ENCODE results near the gene NEURL1. TPM values are rescaled to one million over a fixed set of nuclear protein-coding genes. Genes with fewer than 3 reads are reported as not detected.

The NEURL1 gene
- total and polyA plus RNA-seq, 2 donors (not counting 1 experiment from before 2014, with no cell fraction given): 0.30 to 0.57 TPM

DNA sequence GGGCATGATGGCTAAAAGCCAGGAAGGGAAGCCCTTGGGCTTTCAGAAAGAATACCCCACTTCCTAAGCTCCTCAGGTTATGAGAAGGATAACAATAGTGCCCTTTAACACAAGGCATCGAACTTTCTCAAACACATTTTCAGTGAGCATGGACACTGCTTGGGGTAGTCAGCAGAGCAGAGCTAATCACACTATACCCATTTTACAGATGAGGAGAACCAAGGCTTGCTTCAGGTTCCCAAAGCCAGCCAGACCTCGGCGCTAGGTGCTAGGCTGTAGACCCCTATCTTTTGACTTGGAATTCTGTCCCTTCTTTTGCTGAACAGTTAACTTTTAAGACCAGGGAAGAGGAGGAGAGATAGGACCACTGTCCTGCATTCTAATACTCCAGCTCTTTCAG is 1.8 kb downstream of the NEURL1 start:
- ATAC-seq (ENCODE audit: low read depth) (no peak), DNase-seq (no peak)
- H3K36me3 ChIP-seq (replicated peaks in 1 of 2; ENCODE audit: control extremely low read depth in 1 of 2, control insufficient read depth in 1 of 2, extremely low read depth in 1 of 2, insufficient read depth in 2 of 2, low read length in 1 of 2): no peaks in the 10 kb centered on the region
- no peaks in the 10 kb centered on the region for H3K79me2 ChIP-seq (ENCODE audit: control insufficient read depth, insufficient read depth, low read length)
- TF ChIP-seq, protein P1, sequence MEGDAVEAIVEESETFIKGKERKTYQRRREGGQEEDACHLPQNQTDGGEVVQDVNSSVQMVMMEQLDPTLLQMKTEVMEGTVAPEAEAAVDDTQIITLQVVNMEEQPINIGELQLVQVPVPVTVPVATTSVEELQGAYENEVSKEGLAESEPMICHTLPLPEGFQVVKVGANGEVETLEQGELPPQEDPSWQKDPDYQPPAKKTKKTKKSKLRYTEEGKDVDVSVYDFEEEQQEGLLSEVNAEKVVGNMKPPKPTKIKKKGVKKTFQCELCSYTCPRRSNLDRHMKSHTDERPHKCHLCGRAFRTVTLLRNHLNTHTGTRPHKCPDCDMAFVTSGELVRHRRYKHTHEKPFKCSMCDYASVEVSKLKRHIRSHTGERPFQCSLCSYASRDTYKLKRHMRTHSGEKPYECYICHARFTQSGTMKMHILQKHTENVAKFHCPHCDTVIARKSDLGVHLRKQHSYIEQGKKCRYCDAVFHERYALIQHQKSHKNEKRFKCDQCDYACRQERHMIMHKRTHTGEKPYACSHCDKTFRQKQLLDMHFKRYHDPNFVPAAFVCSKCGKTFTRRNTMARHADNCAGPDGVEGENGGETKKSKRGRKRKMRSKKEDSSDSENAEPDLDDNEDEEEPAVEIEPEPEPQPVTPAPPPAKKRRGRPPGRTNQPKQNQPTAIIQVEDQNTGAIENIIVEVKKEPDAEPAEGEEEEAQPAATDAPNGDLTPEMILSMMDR (IDR thresholded peaks at IDR 0.05): no peak
- TF ChIP-seq EZH2 (IDR thresholded peaks at IDR 0.05; ENCODE audit: borderline replicate concordance, insufficient read depth, low read depth, low read length, poor library complexity, severe bottlenecking): no peak
- 83% methylated on average over 1 of the region's 3 CpGs for WGBS (ENCODE audit: insufficient coverage)
- POLR2A ChIA-PET: interaction anchor here (0.6 kb wide), 1 partner anchor 69 kb away, joined by 8 read pairs; no protein-coding TSS in a partner anchor
- no peak overlapping the region for H3K4me3 ChIP-seq (ENCODE audit: control extremely low read depth in 1 of 5, extremely low read depth in 1 of 5, insufficient read depth in 1 of 5, low read depth in 2 of 5, low read length in 4 of 5)
- no peak overlapping the region for H3K4me2 ChIP-seq (replicated peaks; ENCODE audit: low read depth, low read length, poor library complexity, severe bottlenecking)
- no peak overlapping the region for H3K9ac ChIP-seq (ENCODE audit: low read length)
- H3K27me3 Mint-ChIP-seq: peaks cover 60% of the 10 kb centered on the region
- no peak overlapping the region for H3K27ac ChIP-seq (ENCODE audit: low read length in 2 of 2)
- H4K20me1 ChIP-seq (ENCODE audit: control insufficient read depth, insufficient read depth, low read length, poor library complexity, severe bottlenecking): no peaks in the 10 kb centered on the region
- no peaks in the 10 kb centered on the region for H3K9me3 Mint-ChIP-seq (ENCODE audit: insufficient read depth)
- CTCF ChIA-PET: interaction anchor here (1.3 to 1.9 kb wide), 3 partner anchors 10 to 78 kb away, joined by 3 to 7 read pairs (median 4); no protein-coding TSS in a partner anchor
- H3K4me3 Mint-ChIP-seq: peak overlapping the region; percentile 80
- peaks cover 24 to 25% of the 10 kb centered on the region in 2 donors for H3K4me1 ChIP-seq (ENCODE audit: control insufficient read depth in 2 of 2, insufficient read depth in 2 of 2, low read length in 2 of 2)
- peaks cover 0 to 40% (median 25%) of the 10 kb centered on the region in 4 experiments for H3K27me3 ChIP-seq (replicated peaks in 1 of 4; ENCODE audit: control extremely low read depth in 1 of 4, control insufficient read depth in 3 of 4, insufficient read depth in 4 of 4, low read length in 3 of 4)
- peaks cover 30% of the 10 kb centered on the region for H3K4me1 Mint-ChIP-seq
- intact Hi-C loops (cut with micrococcal nuclease): no loop called here
- peaks cover 0 to 2% (median 0%) of the 10 kb centered on the region in 3 donors for H3K9me3 ChIP-seq (ENCODE audit: control extremely low read depth in 1 of 3, control insufficient read depth in 2 of 3, insufficient read depth in 1 of 3, low read length in 2 of 3)
- H3K27ac Mint-ChIP-seq: no peak overlapping the region
- H2AFZ ChIP-seq (ENCODE audit: insufficient read depth, low read depth, low read length, poor library complexity, severe bottlenecking): no peak overlapping the region

DNA sequence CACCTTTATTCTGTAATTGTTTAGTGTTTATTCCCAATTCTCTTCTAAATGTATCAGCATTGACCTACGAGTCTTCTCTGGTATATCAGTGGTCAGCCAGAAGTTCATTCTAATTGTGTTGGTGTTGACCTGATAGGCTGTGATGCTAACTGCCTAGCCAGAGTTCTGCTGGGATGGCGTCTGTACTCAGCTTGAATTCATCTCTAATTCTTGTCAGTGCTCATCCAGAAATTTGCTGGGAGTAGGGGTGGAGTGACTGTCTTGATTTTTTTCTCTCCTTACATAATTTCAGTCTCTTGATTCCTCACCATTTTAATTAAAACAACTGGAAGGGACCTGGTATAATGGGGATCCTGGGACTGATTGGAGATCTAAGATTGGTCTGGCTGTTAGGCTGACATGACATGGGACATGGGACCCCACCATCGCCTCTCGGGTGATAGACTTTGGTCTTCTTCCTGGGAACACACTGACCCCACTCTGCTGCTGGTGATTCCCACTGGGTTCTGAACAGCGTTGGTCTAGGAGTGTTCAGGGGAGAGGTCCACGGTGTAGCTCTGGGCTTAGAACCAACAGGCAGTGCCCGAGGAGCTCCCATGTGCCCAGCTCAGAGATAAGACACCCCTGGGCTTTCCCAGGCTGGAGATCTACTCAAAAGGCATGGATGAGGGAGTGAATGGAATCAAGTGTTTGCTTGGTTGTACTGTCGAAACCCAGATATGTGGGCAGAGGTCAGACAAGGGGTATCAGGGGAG is 3.8 kb downstream of the NEURL1 start:
- TF ChIP-seq, protein P1 (IDR thresholded peaks at IDR 0.05): no peak
- no peak for TF ChIP-seq EZH2 (IDR thresholded peaks at IDR 0.05; ENCODE audit: borderline replicate concordance, insufficient read depth, low read depth, low read length, poor library complexity, severe bottlenecking)
- intact Hi-C loops (cut with micrococcal nuclease): no loop called here
- ATAC-seq (ENCODE audit: low read depth) (no peak), DNase-seq (no peak)
- H3K9me3 Mint-ChIP-seq (ENCODE audit: insufficient read depth): no peaks in the 10 kb centered on the region
- Histone ChIP-seq H3K36me3 (replicated peaks in 1 of 2; ENCODE audit: control extremely low read depth in 1 of 2, control insufficient read depth in 1 of 2, extremely low read depth in 1 of 2, insufficient read depth in 2 of 2, low read length in 1 of 2) (no peaks in the 10 kb centered on the region), H3K9ac (ENCODE audit: low read length) (no peak overlapping the region), H2AFZ (ENCODE audit: insufficient read depth, low read depth, low read length, poor library complexity, severe bottlenecking) (no peak overlapping the region), H4K20me1 (ENCODE audit: control insufficient read depth, insufficient read depth, low read length, poor library complexity, severe bottlenecking) (no peaks in the 10 kb centered on the region), H3K4me2 (replicated peaks; ENCODE audit: low read depth, low read length, poor library complexity, severe bottlenecking) (no peak overlapping the region), H3K4me1 (ENCODE audit: control insufficient read depth in 2 of 2, insufficient read depth in 2 of 2, low read length in 2 of 2) (peaks cover 14 to 16% of the 10 kb centered on the region in 2 donors), H3K9me3 (ENCODE audit: control extremely low read depth in 1 of 3, control insufficient read depth in 2 of 3, insufficient read depth in 1 of 3, low read length in 2 of 3) (peaks cover 0 to 2% (median 0%) of the 10 kb centered on the region in 3 donors), H3K4me3 (ENCODE audit: control extremely low read depth in 1 of 5, extremely low read depth in 1 of 5, insufficient read depth in 1 of 5, low read depth in 2 of 5, low read length in 4 of 5) (no peak overlapping the region), H3K27me3 (replicated peaks in 1 of 4; ENCODE audit: control extremely low read depth in 1 of 4, control insufficient read depth in 3 of 4, insufficient read depth in 4 of 4, low read length in 3 of 4) (peaks cover 0 to 35% (median 25%) of the 10 kb centered on the region in 4 experiments), H3K27ac (ENCODE audit: low read length in 2 of 2) (no peak overlapping the region), H3K79me2 (ENCODE audit: control insufficient read depth, insufficient read depth, low read length) (no peaks in the 10 kb centered on the region)
- peaks cover 67% of the 10 kb centered on the region for H3K27me3 Mint-ChIP-seq
- whole genome bisulfite sequencing (ENCODE audit: insufficient coverage): 97% methylated on average over 7 of the region's 8 CpGs
- ChIA-PET POLR2A (no interaction called here), CTCF (interaction anchor here (1.1 kb wide), 1 partner anchor 82 kb away, joined by 4 read pairs; no protein-coding TSS in a partner anchor)
- H3K4me3 Mint-ChIP-seq: no peak overlapping the region
- H3K4me1 Mint-ChIP-seq: peaks cover 15% of the 10 kb centered on the region
- H3K27ac Mint-ChIP-seq: no peak overlapping the region
